CD4-positive, CD25-positive, alpha-beta regulatory T cell (primary cell): ENCODE results near the gene PRSS56. TPM values are rescaled to one million over a fixed set of nuclear protein-coding genes. Genes with fewer than 3 reads are reported as not detected.

Experiments
- ATAC-seq, 2 donors: fragments of 150-1000 bp; cut with Tn5 transposase; one replicate each; pipeline ENCODE4 v1.10.0; 2021; ENCODE audit warnings: low read depth in 2 of 2, moderate number of reproducible peaks in 2 of 2, moderate library complexity in 1 of 2
- DNase-seq, 3 donors: peaks; one replicate each; pipeline versions ENCODE4 v3.0.0 to v3.0.0-alpha.2; 2012 to 2022; ENCODE audit warnings: mixed read lengths in 1 of 3
- H3K27ac ChIP-seq: one replicate; pipeline ENCODE4 v1.7.0; 2013; ENCODE audit warnings: mild to moderate bottlenecking, low read length; ENCODE audit not compliant: insufficient read depth, poor library complexity, severe bottlenecking
- H3K27me3 ChIP-seq: one replicate; pipeline ENCODE4 v1.7.0; 2013; ENCODE audit warnings: low read length; ENCODE audit not compliant: control insufficient read depth, insufficient read depth
- H3K36me3 ChIP-seq: one replicate; pipeline ENCODE4 v1.7.0; 2013; ENCODE audit warnings: mild to moderate bottlenecking, low read length, moderate library complexity; ENCODE audit not compliant: control insufficient read depth, insufficient read depth
- H3K4me1 ChIP-seq: 2 replicates; pipeline ENCODE4 v1.7.0; 2013; ENCODE audit warnings: mild to moderate bottlenecking, low read length; ENCODE audit not compliant: insufficient read depth, control insufficient read depth, poor library complexity, severe bottlenecking
- H3K4me3 ChIP-seq: one replicate; pipeline ENCODE4 v1.7.0; 2013; ENCODE audit warnings: low read depth, mild to moderate bottlenecking, low read length, moderate library complexity
- H3K9me3 ChIP-seq, 2 experiments: 1 replicate in 1 of 2; 2 replicates in 1 of 2; pipeline ENCODE4 v1.7.0; 2013; ENCODE audit warnings: low read length in 2 of 2, mild to moderate bottlenecking in 1 of 2, moderate library complexity in 1 of 2; ENCODE audit not compliant: control insufficient read depth in 2 of 2
- H3K27ac Mint-ChIP-seq, 3 donors: one replicate each; pipeline ENCODE4 v1.8.0; 2020 to 2022; ENCODE audit warnings: mild to moderate bottlenecking in 3 of 3, mixed read lengths in 3 of 3, moderate library complexity in 2 of 3
- H3K27me3 Mint-ChIP-seq: one replicate; pipeline ENCODE4 v1.8.0; 2022; ENCODE audit warnings: mild to moderate bottlenecking, mixed read lengths
- H3K36me3 Mint-ChIP-seq: one replicate; pipeline ENCODE4 v1.8.0; 2020; ENCODE audit warnings: mixed read lengths
- H3K4me1 Mint-ChIP-seq, 4 donors: one replicate each; pipeline ENCODE4 v1.8.0; 2020 to 2022; ENCODE audit warnings: mixed read lengths in 4 of 4, mild to moderate bottlenecking in 1 of 4
- H3K4me3 Mint-ChIP-seq, 4 donors: one replicate each; pipeline ENCODE4 v1.8.0; 2020 to 2022; ENCODE audit warnings: mild to moderate bottlenecking in 4 of 4, mixed read lengths in 4 of 4, moderate library complexity in 3 of 4
- H3K9me3 Mint-ChIP-seq, 7 donors: one replicate each; pipeline ENCODE4 v1.8.0; 2020 to 2022; ENCODE audit warnings: mixed read lengths in 7 of 7, mild to moderate bottlenecking in 3 of 7, moderate library complexity in 2 of 7
- polyA plus RNA-seq, 4 donors: library from polyadenylated mRNA; unstranded; fragments of 300-500 nt; fragmentation: Illumina TruSeq; gene quantifications; one replicate each; pipeline ENCODE4 v1.2.3, GENCODE V29; 2021
- total RNA-seq: library from RNA; stranded (reverse); gene quantifications from one replicate; pipeline ENCODE4 v1.2.3, GENCODE V29; 2022

The PRSS56 gene
- total and polyA plus RNA-seq, 5 donors from 2014 or later, result not detected

DNA sequence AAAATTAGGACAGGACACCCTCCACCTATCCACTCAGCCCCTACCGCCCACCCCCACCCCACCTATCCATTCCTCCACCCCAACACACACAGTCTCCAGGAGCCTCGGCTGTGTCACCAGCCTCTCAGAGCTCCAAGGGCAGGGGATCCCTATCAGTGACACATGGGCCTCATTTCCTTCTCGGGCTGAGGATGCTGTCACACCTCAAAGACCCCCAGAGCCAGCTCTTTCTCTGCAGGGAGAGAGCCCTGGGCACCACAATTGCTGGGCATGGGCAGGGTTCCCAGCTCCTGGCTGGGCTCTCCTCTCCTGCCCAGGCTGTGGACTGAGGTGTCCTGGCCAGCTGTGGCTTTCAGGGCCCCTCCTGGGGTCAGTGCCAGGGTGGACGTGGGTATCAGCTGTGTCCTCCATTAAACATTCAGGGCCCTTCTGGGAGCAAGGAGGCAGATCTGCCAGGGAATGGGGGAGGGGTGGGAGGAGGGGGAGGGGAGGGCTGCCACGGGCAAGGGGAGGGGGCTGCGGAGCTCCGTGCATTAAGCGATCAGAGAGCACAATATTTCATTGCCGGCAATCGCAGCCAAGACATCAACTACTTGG lies 18.3 kb upstream of the PRSS56 start:
- H3K36me3 ChIP-seq, result no peaks in the 10 kb centered on the region
- H3K27me3 ChIP-seq, result peaks cover 6% of the 10 kb centered on the region
- no peak overlapping the region for H3K27ac Mint-ChIP-seq
- H3K4me3 Mint-ChIP-seq, result no peak overlapping the region
- ATAC-seq (no peak), DNase-seq (no peak)
- peaks cover 4% of the 10 kb centered on the region for H3K36me3 Mint-ChIP-seq
- H3K4me1 ChIP-seq, result peaks cover 6% of the 10 kb centered on the region
- H3K4me1 Mint-ChIP-seq, result peaks cover 0 to 8% (median 0%) of the 10 kb centered on the region in 4 donors
- no peaks in the 10 kb centered on the region for H3K9me3 ChIP-seq
- no peak overlapping the region for H3K27ac ChIP-seq
- peaks cover 48% of the 10 kb centered on the region for H3K27me3 Mint-ChIP-seq
- H3K9me3 Mint-ChIP-seq, result peaks cover 0 to 3% (median 0%) of the 10 kb centered on the region in 7 donors
- no peak overlapping the region for H3K4me3 ChIP-seq

GRCh38 chr2:232502511-232502910 lies 17.7 kb upstream of the PRSS56 start:
- peaks cover 48% of the 10 kb centered on the region for H3K27me3 Mint-ChIP-seq
- peak overlapping the region in 2 of 4 donors; percentile 40 to 76 for H3K4me3 Mint-ChIP-seq
- no peak overlapping the region for H3K27ac Mint-ChIP-seq
- H3K27me3 ChIP-seq, result peaks cover 6% of the 10 kb centered on the region
- H3K9me3 Mint-ChIP-seq, result peaks cover 0 to 3% (median 0%) of the 10 kb centered on the region in 7 donors
- H3K36me3 Mint-ChIP-seq, result peaks cover 4% of the 10 kb centered on the region
- peaks cover 0 to 8% (median 0%) of the 10 kb centered on the region in 4 donors for H3K4me1 Mint-ChIP-seq
- peaks cover 6% of the 10 kb centered on the region for H3K4me1 ChIP-seq
- H3K36me3 ChIP-seq, result no peaks in the 10 kb centered on the region
- H3K27ac ChIP-seq, result no peak overlapping the region
- H3K9me3 ChIP-seq, result no peaks in the 10 kb centered on the region
- no peak for ATAC-seq
- peak in 1 of 3 donors; percentile 3 for DNase-seq
- no peak overlapping the region for H3K4me3 ChIP-seq

DNA sequence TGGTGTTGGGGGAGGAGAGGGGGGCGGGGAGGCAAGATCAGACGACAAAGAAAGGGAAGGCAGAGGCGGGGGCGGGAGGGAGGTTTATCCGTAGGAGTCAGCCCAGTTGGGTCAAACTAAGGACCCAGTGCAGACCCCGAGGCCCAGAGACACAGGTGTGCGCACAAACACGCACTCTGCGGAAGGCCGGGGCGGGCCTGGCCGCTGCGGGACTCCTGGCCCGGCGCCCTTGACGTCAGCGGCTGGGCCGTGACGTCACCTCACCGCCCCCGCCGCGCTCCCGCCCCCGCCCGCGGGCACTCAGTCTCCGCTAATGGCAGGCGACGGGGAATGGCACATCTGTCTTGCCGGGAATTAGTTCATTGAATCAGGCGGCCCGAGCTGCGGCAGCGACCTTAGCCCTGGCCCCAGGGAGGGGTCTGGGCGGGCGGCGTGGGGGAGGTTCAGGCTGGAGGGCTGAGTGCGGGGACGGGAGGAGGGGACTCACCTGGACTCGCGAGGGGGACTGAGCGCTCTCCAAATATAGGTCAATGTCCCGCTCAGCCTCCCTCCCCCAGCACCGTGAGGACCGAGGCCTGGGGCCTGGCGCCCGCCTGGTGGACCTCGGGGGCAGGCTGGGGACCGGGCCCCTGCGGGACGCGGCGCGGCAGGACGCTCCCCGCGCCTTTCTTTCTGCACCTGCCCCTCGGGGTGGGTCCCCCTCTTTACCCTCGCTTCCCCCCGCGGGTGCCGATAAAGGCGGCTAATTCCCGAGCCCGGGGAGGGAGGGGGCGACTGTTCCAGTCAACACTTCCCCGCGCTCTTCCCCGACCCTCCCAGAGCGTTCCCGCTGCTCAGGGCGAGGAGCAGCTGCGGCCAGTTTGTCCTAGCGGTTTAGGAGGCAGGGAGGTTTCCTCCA lies 17.0 kb upstream of the PRSS56 start:
- Mint-ChIP-seq H3K9me3 (peaks cover 0 to 3% (median 0%) of the 10 kb centered on the region in 7 donors), H3K4me1 (peaks cover 0 to 8% (median 0%) of the 10 kb centered on the region in 4 donors), H3K27me3 (peaks cover 48% of the 10 kb centered on the region), H3K4me3 (peak overlapping the region in 1 of 4 donors; percentile 76), H3K27ac (no peak overlapping the region), H3K36me3 (peaks cover 4% of the 10 kb centered on the region)
- H3K4me3 ChIP-seq, result no peak overlapping the region
- H3K27me3 ChIP-seq, result peaks cover 6% of the 10 kb centered on the region
- H3K36me3 ChIP-seq, result no peaks in the 10 kb centered on the region
- no peak for ATAC-seq
- no peaks in the 10 kb centered on the region for H3K9me3 ChIP-seq
- DNase-seq, result peak in 2 of 3 donors; percentile 28 to 29
- H3K4me1 ChIP-seq, result peaks cover 6% of the 10 kb centered on the region
- no peak overlapping the region for H3K27ac ChIP-seq

GRCh38 chr2:232503809-232504323 lies 16.3 kb upstream of the PRSS56 start:
- H3K27me3 ChIP-seq, result peaks cover 6% of the 10 kb centered on the region
- H3K4me1 ChIP-seq, result peaks cover 6% of the 10 kb centered on the region
- no peaks in the 10 kb centered on the region for H3K9me3 ChIP-seq
- H3K27me3 Mint-ChIP-seq, result peaks cover 44% of the 10 kb centered on the region
- H3K27ac Mint-ChIP-seq, result no peak overlapping the region
- H3K4me3 Mint-ChIP-seq, result no peak overlapping the region
- H3K4me1 Mint-ChIP-seq, result peaks cover 0 to 8% (median 0%) of the 10 kb centered on the region in 4 donors
- H3K4me3 ChIP-seq, result no peak overlapping the region
- ATAC-seq (no peak), DNase-seq (no peak)
- no peaks in the 10 kb centered on the region for H3K36me3 Mint-ChIP-seq
- H3K36me3 ChIP-seq, result no peaks in the 10 kb centered on the region
- H3K27ac ChIP-seq, result no peak overlapping the region
- H3K9me3 Mint-ChIP-seq, result no peaks in the 10 kb centered on the region

GRCh38 chr2:232504438-232504837 lies 15.8 kb upstream of the PRSS56 start:
- Mint-ChIP-seq H3K27me3 (peaks cover 44% of the 10 kb centered on the region), H3K4me1 (peaks cover 0 to 8% (median 0%) of the 10 kb centered on the region in 4 donors), H3K27ac (peak overlapping the region in 1 of 3 donors; percentile 33), H3K9me3 (no peaks in the 10 kb centered on the region), H3K36me3 (no peaks in the 10 kb centered on the region), H3K4me3 (no peak overlapping the region)
- no peak for ATAC-seq
- no peak overlapping the region for H3K27ac ChIP-seq
- no peak overlapping the region for H3K4me3 ChIP-seq
- no peaks in the 10 kb centered on the region for H3K36me3 ChIP-seq
- H3K4me1 ChIP-seq, result peaks cover 6% of the 10 kb centered on the region
- H3K9me3 ChIP-seq, result no peaks in the 10 kb centered on the region
- no peak for DNase-seq
- peaks cover 6% of the 10 kb centered on the region for H3K27me3 ChIP-seq

DNA sequence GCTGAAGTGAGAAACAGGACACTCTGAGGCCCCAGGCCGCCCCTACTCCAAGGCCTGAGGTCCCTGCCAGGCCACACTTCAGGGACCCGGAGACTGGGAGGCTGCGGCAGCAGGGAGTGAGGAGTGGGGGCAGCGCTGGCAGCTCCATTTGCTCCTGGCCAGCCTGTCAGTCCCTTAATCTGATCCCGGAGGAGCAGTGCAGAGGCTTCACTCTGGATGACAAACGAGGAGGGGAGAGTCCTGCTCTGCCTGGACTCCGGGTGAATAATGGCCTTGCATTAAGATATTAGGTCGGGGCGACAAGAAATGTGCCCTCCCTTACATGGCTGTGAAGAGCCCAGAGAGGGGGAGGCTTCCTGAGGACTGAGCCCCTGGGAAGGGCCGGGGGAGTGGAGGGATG lies 14.3 kb upstream of the PRSS56 start:
- Histone ChIP-seq H3K9me3 (no peaks in the 10 kb centered on the region), H3K27me3 (peaks cover 6% of the 10 kb centered on the region), H3K27ac (no peak overlapping the region), H3K4me3 (no peak overlapping the region), H3K4me1 (peaks cover 6% of the 10 kb centered on the region), H3K36me3 (no peaks in the 10 kb centered on the region)
- Mint-ChIP-seq H3K27me3 (peaks cover 43% of the 10 kb centered on the region), H3K4me1 (peaks cover 0 to 8% (median 0%) of the 10 kb centered on the region in 4 donors), H3K36me3 (no peaks in the 10 kb centered on the region), H3K9me3 (no peaks in the 10 kb centered on the region), H3K27ac (no peak overlapping the region), H3K4me3 (no peak overlapping the region)
- DNase-seq (no peak), ATAC-seq (no peak)

DNA sequence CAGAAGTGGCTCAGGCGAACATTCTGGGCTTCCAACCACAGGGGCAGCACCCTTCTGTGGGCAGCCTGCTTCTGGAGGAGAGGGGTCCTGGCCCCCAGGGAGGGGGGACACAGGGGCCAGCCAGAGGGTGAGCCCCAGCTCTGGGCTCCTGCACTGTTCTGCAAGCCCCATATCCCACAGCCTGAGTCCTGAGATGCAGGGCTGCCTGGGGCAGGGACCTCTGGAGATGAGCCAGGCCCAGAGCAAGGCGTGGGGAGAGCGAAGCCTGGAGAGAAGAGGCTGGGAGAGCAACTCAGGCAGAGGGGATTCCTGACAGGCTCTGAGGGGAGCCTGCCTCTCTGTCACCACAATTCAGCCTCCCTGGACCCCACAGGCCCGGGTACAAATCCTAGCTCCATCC lies 13.5 kb upstream of the PRSS56 start:
- Mint-ChIP-seq H3K27ac (no peak overlapping the region), H3K27me3 (peaks cover 34% of the 10 kb centered on the region), H3K36me3 (no peaks in the 10 kb centered on the region), H3K9me3 (no peaks in the 10 kb centered on the region), H3K4me1 (peaks cover 0 to 8% (median 0%) of the 10 kb centered on the region in 4 donors), H3K4me3 (no peak overlapping the region)
- Histone ChIP-seq H3K27me3 (peaks cover 6% of the 10 kb centered on the region), H3K4me3 (no peak overlapping the region), H3K4me1 (peaks cover 6% of the 10 kb centered on the region), H3K9me3 (no peaks in the 10 kb centered on the region), H3K27ac (no peak overlapping the region), H3K36me3 (no peaks in the 10 kb centered on the region)
- ATAC-seq, result no peak
- DNase-seq, result no peak
